HCT116 (cell line): ENCODE measurements around the gene RPGRIP1. TPM values are rescaled to one million over a fixed set of nuclear protein-coding genes. Genes with fewer than 3 reads are reported as not detected.
"Not testable (repeated sequence)": the region's sequence is repeated elsewhere in the genome, so short reads cannot be mapped to it uniquely, and the experiment has no call there.

Experiments used
- ATAC-seq: fragments of 200-7000 bp; cut with Tn5 transposase; 2 replicates; pipeline ENCODE4 v1.9.1; 2020; ENCODE audit warnings: mild to moderate bottlenecking, moderate library complexity
- BruUV-seq: library from RNA; stranded (reverse); fragments of 400-500 nt; replicated peaks from 2 replicates; lab custom pipeline; 2021; lab: Mats Ljungman, UMichigan
- CTCF ChIA-PET: fragments of 300-600 bp; sonication (Branson Sonifier 250); formaldehyde crosslinking; loops from one replicate; lab custom pipeline; 2021; ENCODE audit warnings: antibody characterized with exemption; lab: Charles Lee
- POLR2A ChIA-PET: fragments of 300-600, 350-600 bp; sonication (Branson Sonifier 250); formaldehyde crosslinking; loops from one replicate; lab custom pipeline; 2021; ENCODE audit warnings: antibody characterized with exemption; lab: Charles Lee
- RAD21 ChIA-PET, 2 experiments: fragments of 300-600 bp; sonication (Branson Sonifier 250); formaldehyde crosslinking; loops; one replicate each; lab custom pipeline; 2023; ENCODE audit warnings: low total read pairs in 2 of 2; ENCODE audit not compliant: uncharacterized antibody in 2 of 2, unreplicated experiment in 2 of 2, low non-redundant PET in 1 of 2; lab: Charles Lee
- DNase-seq: peaks from one replicate; pipeline ENCODE4 v3.0.0-alpha.2; 2010; ENCODE audit warnings: low read depth, low spot score
- H2AFZ ChIP-seq: fragments of 200-600 bp; shearing (Covaris generic), sonication (generic); 2 replicates; pipeline ENCODE4 v1.6.1; 2017; ENCODE audit warnings: low read depth, mixed run types, mixed read lengths, antibody characterized with exemption, low read length; ENCODE audit not compliant: poor library complexity, severe bottlenecking
- H3K27ac ChIP-seq: 2 replicates; pipeline ENCODE4 v1.5.1; 2012; ENCODE audit warnings: low read depth, low read length
- H3K27me3 ChIP-seq: fragments of 200-600 bp; sonication (generic); 2 replicates; pipeline ENCODE4 v1.6.1; 2016; ENCODE audit warnings: mixed run types, low read length, mixed read lengths; ENCODE audit not compliant: insufficient read depth
- H3K36me3 ChIP-seq, 2 experiments: fragments of 200-500 bp in 1 of 2; fragments of 200-600 bp in 1 of 2; sonication (Bioruptor generic) in 1 of 2; sonication (generic) in 1 of 2; 2 replicates each; pipeline versions ENCODE4 v1.5.1 to v1.6.1; 2014 to 2016; ENCODE audit warnings: low read length in 2 of 2, inconsistent platforms in 1 of 2, mixed read lengths in 1 of 2, mixed run types in 1 of 2; ENCODE audit not compliant: insufficient read depth in 2 of 2, control insufficient read depth in 1 of 2
- H3K4me1 ChIP-seq, 2 experiments: fragments of 200-600 bp in 1 of 2; sonication (generic) in 1 of 2; 2 replicates each; pipeline versions ENCODE4 v1.5.1 to v1.6.1; 2012 to 2017; ENCODE audit warnings: low read length in 2 of 2, inconsistent platforms in 1 of 2, mild to moderate bottlenecking in 1 of 2, mixed read lengths in 1 of 2, mixed run types in 1 of 2, moderate library complexity in 1 of 2; ENCODE audit not compliant: insufficient read depth in 2 of 2, control insufficient read depth in 1 of 2
- H3K4me2 ChIP-seq: fragments of 200-600 bp; sonication (generic); 2 replicates; pipeline ENCODE4 v1.6.1; 2017; ENCODE audit warnings: mixed run types, low read length, mixed read lengths
- H3K4me3 ChIP-seq, 2 experiments: fragments of 200-600 bp in 1 of 2; sonication (generic) in 1 of 2; replicated peaks in 1 of 2; 2 replicates each; pipeline ENCODE4 v1.5.1; 2011 to 2016; ENCODE audit warnings: low read length in 2 of 2, control low read depth in 1 of 2, low read depth in 1 of 2, mild to moderate bottlenecking in 1 of 2, mixed read lengths in 1 of 2, mixed run types in 1 of 2
- H3K79me2 ChIP-seq: fragments of 200-600 bp; sonication (generic); 2 replicates; pipeline ENCODE4 v1.6.1; 2017; ENCODE audit warnings: mild to moderate bottlenecking, mixed run types, low read length, moderate library complexity, mixed read lengths; ENCODE audit not compliant: insufficient read depth
- H3K9ac ChIP-seq: fragments of 200-600 bp; sonication (generic); 2 replicates; pipeline ENCODE4 v1.6.1; 2016; ENCODE audit warnings: low read length, mixed read lengths
- H3K9me2 ChIP-seq: fragments of 200-600 bp; sonication (generic), shearing (Covaris generic); 2 replicates; pipeline ENCODE4 v1.6.1; 2017; ENCODE audit warnings: mixed run types, mild to moderate bottlenecking, moderate library complexity; ENCODE audit not compliant: insufficient read depth
- H3K9me3 ChIP-seq, 2 experiments: fragments of 200-500 bp in 1 of 2; fragments of 200-600 bp in 1 of 2; sonication (Bioruptor generic) in 1 of 2; sonication (generic) in 1 of 2; 2 replicates each; pipeline ENCODE4 v1.6.1; 2014 to 2017; ENCODE audit warnings: low read length in 2 of 2, mixed read lengths in 2 of 2, inconsistent platforms in 1 of 2, low read depth in 1 of 2, mild to moderate bottlenecking in 1 of 2, mixed run types in 1 of 2, moderate library complexity in 1 of 2; ENCODE audit not compliant: control insufficient read depth in 1 of 2, insufficient read depth in 1 of 2
- H4K20me1 ChIP-seq: fragments of 200-600 bp; sonication (generic), shearing (Covaris generic); 2 replicates; pipeline ENCODE4 v1.6.1; 2017; ENCODE audit warnings: mixed run types, mild to moderate bottlenecking, moderate library complexity; ENCODE audit not compliant: insufficient read depth
- ATF3 ChIP-seq: IDR thresholded peaks from 2 replicates; pipeline ENCODE4 v1.6.1; 2012
- CEBPB ChIP-seq: IDR thresholded peaks from 2 replicates; pipeline ENCODE4 v1.6.1; 2012; ENCODE audit warnings: low read depth
- ELF1 ChIP-seq: IDR thresholded peaks from 2 replicates; pipeline ENCODE4 v1.6.1; 2012; ENCODE audit warnings: low read depth, borderline replicate concordance
- EZH2 ChIP-seq: fragments of 200-600 bp; sonication (generic); IDR thresholded peaks from 2 replicates; pipeline ENCODE4 v1.6.1; 2017; ENCODE audit warnings: antibody characterized with exemption, mixed run types
- EZH2phosphoT487 ChIP-seq: fragments of 200-600 bp; IDR thresholded peaks from 2 replicates; pipeline ENCODE4 v1.6.1; 2018; ENCODE audit warnings: antibody characterized with exemption, borderline replicate concordance
- FOSL1 ChIP-seq: IDR thresholded peaks from 2 replicates; pipeline ENCODE4 v1.6.1; 2012; ENCODE audit warnings: low read depth
- JUND ChIP-seq: IDR thresholded peaks from 2 replicates; pipeline ENCODE4 v1.6.1; 2012
- POLR2AphosphoS5 ChIP-seq: IDR thresholded peaks from 2 replicates; pipeline ENCODE4 v1.6.1; 2011; ENCODE audit warnings: mild to moderate bottlenecking, low read depth, low read length, moderate library complexity
- RAD21 ChIP-seq: IDR thresholded peaks from 2 replicates; pipeline ENCODE4 v1.6.1; 2012; ENCODE audit warnings: low read depth, mild to moderate bottlenecking
- REST ChIP-seq: IDR thresholded peaks from 2 replicates; pipeline ENCODE4 v1.6.1; 2012; ENCODE audit warnings: low read depth
- SIN3A ChIP-seq: IDR thresholded peaks from 2 replicates; pipeline ENCODE4 v1.6.1; 2012; ENCODE audit warnings: low read depth
- SP1 ChIP-seq: IDR thresholded peaks from 2 replicates; pipeline ENCODE4 v1.6.1; 2012; ENCODE audit warnings: low read depth
- SRF ChIP-seq: IDR thresholded peaks from 2 replicates; pipeline ENCODE4 v1.6.1; 2012; ENCODE audit warnings: low read depth
- TCF7L2 ChIP-seq: IDR thresholded peaks from 2 replicates; pipeline ENCODE4 v1.7.0; 2011; ENCODE audit warnings: borderline replicate concordance, inconsistent platforms; ENCODE audit not compliant: insufficient read depth, insufficient read length; ENCODE audit errors: extremely low read depth
- YY1 ChIP-seq: IDR thresholded peaks from 2 replicates; pipeline ENCODE4 v1.6.1; 2011; ENCODE audit warnings: low read length, low read depth, moderate library complexity, mild to moderate bottlenecking; ENCODE audit not compliant: insufficient replicate concordance; ENCODE audit errors: extremely low read depth
- ZFX ChIP-seq: fragments of 450-650 bp; IDR thresholded peaks from 2 replicates; pipeline ENCODE4 v1.6.1; 2017
- ZNF274 ChIP-seq: fragments of 200-500 bp; sonication (Bioruptor generic); IDR thresholded peaks from 2 replicates; pipeline ENCODE4 v1.6.1; 2014; ENCODE audit warnings: mild to moderate bottlenecking, low read depth, low read length, inconsistent platforms
- intact Hi-C: fragments of 100-400 bp; cut with micrococcal nuclease; formaldehyde crosslinking; loops from 2 replicates; pipeline ENCODE4 v1.10.0; 2022
- total RNA-seq: library from RNA; stranded (reverse); gene quantifications from one replicate; pipeline ENCODE4 v1.2.1, GENCODE V29; 2021; ENCODE audit not compliant: unreplicated experiment

Gene RPGRIP1
- total RNA-seq, 1 experiment from 2014 or later: not detected

DNA sequence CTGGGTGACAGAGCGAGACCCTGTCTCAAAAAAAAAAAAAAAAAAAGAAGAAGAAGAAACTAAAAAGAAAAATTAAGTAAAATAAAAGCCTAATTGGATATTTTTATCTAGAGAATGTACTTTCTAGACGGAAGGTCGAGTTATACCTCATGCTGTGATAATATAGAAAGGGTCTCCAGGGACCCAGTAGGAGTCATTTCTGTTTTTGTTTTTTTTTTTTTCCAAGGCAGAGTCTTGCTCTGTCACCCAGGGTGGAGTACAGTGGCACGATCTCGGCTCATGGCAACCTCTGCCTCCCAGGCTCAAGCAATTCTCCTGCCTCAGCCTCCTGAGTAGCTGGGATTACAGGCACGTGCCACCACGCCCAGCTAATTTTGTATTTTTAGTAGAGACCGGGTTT is 14.1 kb downstream of the RPGRIP1 start:
- H3K4me3 ChIP-seq, BruUV-seq, H3K9ac ChIP-seq, H3K27me3 ChIP-seq, H2AFZ ChIP-seq, DNase-seq, H3K9me3 ChIP-seq, H3K9me2 ChIP-seq, intact Hi-C loops, H3K36me3 ChIP-seq, H3K4me2 ChIP-seq, H3K27ac ChIP-seq, H3K4me1 ChIP-seq, POLR2A ChIA-PET, CTCF ChIA-PET, ATAC-seq, H4K20me1 ChIP-seq, RAD21 ChIA-PET, H3K79me2 ChIP-seq: not testable (repeated sequence)

DNA sequence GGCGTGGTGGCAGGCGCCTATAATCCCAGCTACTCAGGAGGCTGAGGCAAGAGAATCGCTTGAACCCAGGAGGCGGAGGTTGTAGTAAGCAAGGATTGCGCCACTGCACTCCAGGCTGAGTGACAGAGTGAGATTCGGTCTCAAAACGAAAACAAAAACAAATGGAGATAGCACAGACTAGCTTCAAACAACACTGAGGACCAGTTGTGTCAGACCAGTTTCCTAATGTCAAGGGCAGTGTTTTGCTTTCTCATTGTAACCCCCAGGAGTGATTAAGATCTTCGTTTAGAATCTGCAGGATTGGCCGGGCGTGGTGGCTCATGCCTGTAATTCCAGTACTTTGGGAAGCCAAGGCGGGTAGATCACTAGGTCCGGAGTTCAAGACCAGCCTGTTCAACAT is 18.5 kb downstream of the RPGRIP1 start:
- H3K9me2 ChIP-seq: no peaks in the 10 kb centered on the region
- no peaks in the 10 kb centered on the region for H3K36me3 ChIP-seq
- no peaks in the 10 kb centered on the region for H3K9me3 ChIP-seq
- no peak overlapping the region for H3K4me2 ChIP-seq
- ATAC-seq (no peak), DNase-seq (no peak)
- no peak overlapping the region for H3K9ac ChIP-seq
- H3K4me3 ChIP-seq: no peak overlapping the region
- H3K27me3 ChIP-seq: no peaks in the 10 kb centered on the region
- no peak overlapping the region for H3K27ac ChIP-seq
- intact Hi-C loops: no loop called here
- no peaks in the 10 kb centered on the region for H3K79me2 ChIP-seq
- CTCF ChIA-PET: no interaction called here
- no peaks in the 10 kb centered on the region for H4K20me1 ChIP-seq
- POLR2A ChIA-PET: no interaction called here
- no peak overlapping the region for H2AFZ ChIP-seq
- RAD21 ChIA-PET: no interaction called here
- 0 out of 4 replicates have a peak, but pooled peaks cover 0 to 3% of the 10 kb centered on the region in 2 experiments for H3K4me1 ChIP-seq
- no TSS peak for BruUV-seq
- no peak for TF ChIP-seq ZNF274
- no peak for TF ChIP-seq SP1
- no peak for TF ChIP-seq EZH2
- TF ChIP-seq JUND: no peak
- TF ChIP-seq ATF3: no peak
- no peak for TF ChIP-seq FOSL1
- no peak for TF ChIP-seq RAD21
- TF ChIP-seq EZH2phosphoT487: no peak
- no peak for TF ChIP-seq SRF
- TF ChIP-seq ELF1: no peak
- TF ChIP-seq REST: no peak
- no peak for TF ChIP-seq SIN3A
- no peak for TF ChIP-seq POLR2AphosphoS5
- no peak for TF ChIP-seq TCF7L2
- TF ChIP-seq YY1: no peak
- TF ChIP-seq ZFX: no peak
- TF ChIP-seq CEBPB: no peak
